GM12874 (cell line): ENCODE results near the gene ALCAM.

ENCODE experiments used
- CTCF ChIP-seq: IDR thresholded peaks from 2 replicates; pipeline ENCODE4 v1.5.1; 2011; ENCODE audit warnings: low read depth, mild to moderate bottlenecking, control low read depth, low read length, moderate library complexity; ENCODE audit not compliant: insufficient read depth

ALCAM gene

DNA sequence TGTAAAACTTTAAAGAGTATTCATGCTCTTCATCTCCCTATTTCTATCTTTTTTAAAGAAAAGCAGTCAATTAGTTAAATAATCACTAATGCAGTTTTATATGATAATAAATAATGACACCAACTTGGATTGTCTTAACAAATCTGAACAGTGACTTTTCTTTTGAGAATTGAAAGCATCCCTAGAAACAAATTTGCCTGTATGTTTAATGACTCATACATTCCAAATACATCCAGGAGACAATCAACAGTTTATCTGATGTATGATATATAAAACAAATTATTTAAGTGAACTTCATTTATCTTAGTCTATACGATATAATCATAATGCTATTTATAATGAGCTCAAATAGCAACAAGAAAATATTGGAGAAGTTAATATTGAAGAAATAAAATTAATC lies 78.0 kb downstream of the ALCAM start:
- no peak for TF ChIP-seq CTCF

GRCh38 chr3:105448338-105448982 lies 81.8 kb downstream of the ALCAM start:
- TF ChIP-seq CTCF: no peak

GRCh38 chr3:105449414-105449813 lies 82.7 kb downstream of the ALCAM start:
- TF ChIP-seq CTCF: no peak

DNA sequence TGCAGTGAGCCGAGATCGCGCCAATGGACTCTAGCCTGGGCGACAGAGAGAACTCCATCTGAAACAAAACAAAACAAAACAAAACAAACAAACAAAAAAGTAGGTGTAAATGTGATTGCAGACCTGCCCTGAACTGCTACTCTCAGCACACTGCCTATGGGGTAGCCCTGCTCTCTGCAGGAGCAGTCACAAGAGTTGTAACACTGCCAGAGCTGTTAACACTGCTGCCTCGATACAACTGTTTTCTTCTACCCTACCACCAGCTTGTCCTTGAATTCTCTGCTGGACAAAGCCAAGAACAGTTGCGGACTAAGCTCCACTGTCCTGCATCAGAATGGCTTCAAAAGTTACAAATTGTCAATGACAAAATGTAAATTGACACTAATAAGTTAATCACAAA lies 89.3 kb downstream of the ALCAM start:
- TF ChIP-seq CTCF: no peak

DNA sequence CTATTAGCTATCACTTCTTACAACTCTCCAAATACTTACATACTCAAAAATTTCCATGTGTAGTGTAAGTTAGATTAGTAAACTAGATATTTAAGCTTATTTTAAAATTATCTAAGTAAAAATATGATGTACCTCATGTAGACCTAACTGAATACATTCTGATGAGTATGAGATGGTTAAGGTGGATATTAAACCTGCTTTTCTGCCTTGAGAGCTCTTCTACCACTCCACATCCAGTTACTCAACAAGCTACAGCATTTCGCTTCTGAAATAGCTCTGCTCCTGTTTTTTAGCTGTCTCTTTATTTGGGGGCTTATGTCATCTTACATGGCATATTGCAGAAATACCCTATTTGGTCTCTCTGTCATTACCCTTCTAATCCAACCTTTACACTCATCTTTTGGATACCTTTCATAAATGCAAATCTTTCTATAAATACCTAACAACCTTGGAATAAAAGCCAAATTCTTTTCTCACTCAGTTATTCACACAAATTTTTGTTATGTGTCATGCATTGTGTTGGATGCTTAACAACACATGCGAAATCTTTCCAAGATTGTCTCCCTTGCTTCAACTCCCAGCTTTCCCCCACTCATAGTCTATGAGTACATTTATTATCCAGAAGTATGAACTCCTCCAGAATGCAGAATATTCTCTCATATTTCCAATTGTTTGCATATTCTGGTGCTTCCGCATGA lies 92.0 kb downstream of the ALCAM start:
- TF ChIP-seq CTCF: no peak

DNA sequence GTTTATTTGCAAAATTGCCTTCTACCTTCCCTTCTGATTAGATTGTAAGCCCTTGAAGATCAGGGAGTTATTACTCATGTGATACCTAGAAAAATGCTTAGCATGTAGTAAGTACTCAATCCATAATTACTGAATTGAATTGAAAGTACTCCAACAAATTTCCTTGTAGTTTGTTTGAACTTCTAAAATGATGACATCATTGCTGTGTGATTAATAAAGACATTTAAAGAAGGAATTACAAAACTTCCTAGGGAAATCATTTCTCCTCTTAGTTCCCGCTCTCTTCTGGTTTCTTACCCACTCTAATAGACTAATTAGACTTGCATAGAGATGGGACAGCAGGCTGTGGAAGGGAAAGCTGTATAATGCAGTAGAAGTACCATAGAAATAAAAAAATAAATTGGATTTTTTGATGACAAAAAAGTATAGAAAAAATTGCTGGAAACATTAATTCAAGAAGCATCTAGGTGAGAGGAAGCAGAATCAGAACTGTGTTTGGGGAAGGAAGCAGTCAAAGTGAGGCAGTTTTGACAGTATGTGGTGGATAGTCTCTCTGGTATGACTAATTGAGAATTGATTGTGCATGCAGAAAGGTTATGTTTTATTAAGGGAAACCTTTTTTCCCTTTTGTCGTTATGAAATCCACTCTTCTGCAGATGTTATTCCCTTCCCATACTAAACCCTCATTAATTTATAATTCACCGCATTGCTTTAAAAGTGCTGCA lies 93.0 kb downstream of the ALCAM start:
- TF ChIP-seq CTCF: no peak

- no peak for TF ChIP-seq CTCF
Measured at GRCh38 chr3:105463620-105464019, 96.9 kb downstream of the ALCAM start.
